HG03280 (cell line): ENCODE results near the gene MYO5A.
A peak's percentile ranks its signal among the peaks of the same experiment; 100 is the strongest.
"Not testable (repeated sequence)": the region's sequence is repeated elsewhere in the genome, so short reads cannot be mapped to it uniquely, and the experiment has no call there.

Source experiments
- ATAC-seq: cut with Tn5 transposase; IDR thresholded peaks from one replicate; pipeline ENCODE4 v1.9.1; 2021; ENCODE audit warnings: mild to moderate bottlenecking, moderate library complexity; ENCODE audit not compliant: unreplicated experiment

Gene MYO5A

GRCh38 chr15:52546031-52546751 is 17.5 kb upstream of the MYO5A start:
- ATAC-seq: no peak

- no peak for ATAC-seq
Observed at GRCh38 chr15:52540374-52541012, 11.8 kb upstream of the MYO5A start.

- no peak for ATAC-seq
Observed at GRCh38 chr15:52537459-52537858, 8.8 kb upstream of the MYO5A start.

GRCh38 chr15:52532427-52532826 is 3.7 kb upstream of the MYO5A start:
- ATAC-seq: no peak

GRCh38 chr15:52529940-52530339 is 1.3 kb upstream of the MYO5A start:
- ATAC-seq: no peak

- no peak for ATAC-seq
Observed at GRCh38 chr15:52529341-52529924, 753 bp upstream of the MYO5A start.

GRCh38 chr15:52527911-52528563 is 643 bp downstream of the MYO5A start:
- ATAC-seq: peak; percentile 4

- ATAC-seq: no peak
Observed at GRCh38 chr15:52527196-52527910, 1.3 kb downstream of the MYO5A start.

GRCh38 chr15:52524223-52525136 is 4.2 kb downstream of the MYO5A start:
- ATAC-seq: no peak

- no peak for ATAC-seq
Observed at GRCh38 chr15:52523647-52524046, 5.0 kb downstream of the MYO5A start.

- no peak for ATAC-seq
Observed at GRCh38 chr15:52523192-52523591, 5.5 kb downstream of the MYO5A start.

- no peak for ATAC-seq
Observed at GRCh38 chr15:52521682-52522081, 7.0 kb downstream of the MYO5A start.

- no peak for ATAC-seq
Observed at GRCh38 chr15:52520421-52520820, 8.3 kb downstream of the MYO5A start.

GRCh38 chr15:52518487-52519371 is 10.0 kb downstream of the MYO5A start:
- no peak for ATAC-seq

GRCh38 chr15:52517014-52517413 is 11.7 kb downstream of the MYO5A start:
- no peak for ATAC-seq

GRCh38 chr15:52515343-52515742 is 13.3 kb downstream of the MYO5A start:
- ATAC-seq: no peak

GRCh38 chr15:52514482-52514881 is 14.2 kb downstream of the MYO5A start:
- no peak for ATAC-seq

- ATAC-seq: not testable (repeated sequence)
Observed at GRCh38 chr15:52512869-52513268, 15.8 kb downstream of the MYO5A start.

GRCh38 chr15:52511084-52511483 is 17.6 kb downstream of the MYO5A start:
- no peak for ATAC-seq
